Tibial nerve (tissue), 4 donors: Measurements from ENCODE around the gene GSC. TPM values are rescaled to one million over a fixed set of nuclear protein-coding genes. Genes with fewer than 3 reads are reported as not detected.
"Not testable (repeated sequence)": the region's sequence is repeated elsewhere in the genome, so short reads cannot be mapped to it uniquely, and the experiment has no call there.

ENCODE experiments used
- DNase-seq, 2 donors: peaks; one replicate each; pipeline ENCODE4 v3.0.0-alpha.2; 2019; ENCODE audit warnings: low spot score in 2 of 2
- H3K27ac ChIP-seq, 4 donors: fragments of 200-600 bp; sonication (generic) in 3 of 4; one replicate each; pipeline ENCODE4 v1.5.1; 2017 to 2019; ENCODE audit warnings: mild to moderate bottlenecking in 1 of 4
- H3K27me3 ChIP-seq, 2 donors: fragments of 200-600 bp; sonication (generic) in 1 of 2; one replicate each; pipeline versions ENCODE4 v1.5.1 to v1.6.0; 2017 to 2019
- H3K36me3 ChIP-seq, 3 donors: fragments of 200-600 bp; sonication (generic); one replicate each; pipeline ENCODE4 v1.5.1; 2018 to 2019
- H3K4me1 ChIP-seq, 4 donors: fragments of 200-600 bp; sonication (generic) in 3 of 4; one replicate each; pipeline ENCODE4 v1.5.1; 2017 to 2019
- H3K4me3 ChIP-seq, 4 donors: fragments of 200-600 bp; sonication (generic) in 3 of 4; one replicate each; pipeline ENCODE4 v1.5.1; 2017 to 2019; ENCODE audit warnings: mild to moderate bottlenecking in 1 of 4, moderate library complexity in 1 of 4
- H3K9me3 ChIP-seq, 4 donors: fragments of 200-600 bp; sonication (generic) in 3 of 4; one replicate each; pipeline ENCODE4 v1.5.1; 2017 to 2019
- EP300 ChIP-seq, 2 donors: sonication (generic); formaldehyde crosslinking; IDR thresholded peaks; one replicate each; pipeline ENCODE4 v1.6.1; 2017; ENCODE audit warnings: antibody characterized with exemption in 2 of 2, mild to moderate bottlenecking in 1 of 2
- POLR2A ChIP-seq, 2 donors: fragments of 450-650 bp; IDR thresholded peaks; one replicate each; pipeline ENCODE4 v1.6.1; 2017; ENCODE audit warnings: antibody characterized with exemption in 2 of 2, mild to moderate bottlenecking in 2 of 2, moderate library complexity in 2 of 2
- WGBS, 2 donors: methylation state at CpG; one replicate each; pipeline ENCODE4 v1.1.5; 2018; 5-methylcytosine and 5-hydroxymethylcytosine counted together
- total RNA-seq, 4 donors: library from RNA; depleted of rRNA; stranded (reverse); fragments of >200 nt; gene quantifications; one replicate each; pipeline ENCODE4 v1.1.0, GENCODE V29; 2016
- TF ChIP-seq, protein P1 (sequence below), 5 experiments: fragments of 200-600 bp in 3 of 5; fragments of 450-650 bp in 2 of 5; sonication (generic) in 3 of 5; IDR thresholded peaks; one replicate each; pipeline ENCODE4 v1.5.1; 2016 to 2019; ENCODE audit warnings: antibody characterized with exemption in 5 of 5, mild to moderate bottlenecking in 3 of 5, moderate library complexity in 2 of 5

Gene GSC
- total RNA-seq, 4 donors from 2014 or later = 0.44 to 13.1 (median 2.2) TPM

GRCh38 chr14:94738097-94738496 is 31.8 kb downstream of the GSC start:
- DNase-seq = no peak
- TF ChIP-seq, protein P1, sequence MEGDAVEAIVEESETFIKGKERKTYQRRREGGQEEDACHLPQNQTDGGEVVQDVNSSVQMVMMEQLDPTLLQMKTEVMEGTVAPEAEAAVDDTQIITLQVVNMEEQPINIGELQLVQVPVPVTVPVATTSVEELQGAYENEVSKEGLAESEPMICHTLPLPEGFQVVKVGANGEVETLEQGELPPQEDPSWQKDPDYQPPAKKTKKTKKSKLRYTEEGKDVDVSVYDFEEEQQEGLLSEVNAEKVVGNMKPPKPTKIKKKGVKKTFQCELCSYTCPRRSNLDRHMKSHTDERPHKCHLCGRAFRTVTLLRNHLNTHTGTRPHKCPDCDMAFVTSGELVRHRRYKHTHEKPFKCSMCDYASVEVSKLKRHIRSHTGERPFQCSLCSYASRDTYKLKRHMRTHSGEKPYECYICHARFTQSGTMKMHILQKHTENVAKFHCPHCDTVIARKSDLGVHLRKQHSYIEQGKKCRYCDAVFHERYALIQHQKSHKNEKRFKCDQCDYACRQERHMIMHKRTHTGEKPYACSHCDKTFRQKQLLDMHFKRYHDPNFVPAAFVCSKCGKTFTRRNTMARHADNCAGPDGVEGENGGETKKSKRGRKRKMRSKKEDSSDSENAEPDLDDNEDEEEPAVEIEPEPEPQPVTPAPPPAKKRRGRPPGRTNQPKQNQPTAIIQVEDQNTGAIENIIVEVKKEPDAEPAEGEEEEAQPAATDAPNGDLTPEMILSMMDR (IDR thresholded peaks at IDR 0.05) = no peak
- TF ChIP-seq POLR2A (IDR thresholded peaks at IDR 0.05) = no peak
- no peak for TF ChIP-seq EP300 (IDR thresholded peaks at IDR 0.05)
- H3K36me3 ChIP-seq = no peaks in the 10 kb centered on the region
- no peaks in the 10 kb centered on the region for H3K27me3 ChIP-seq
- no peaks in the 10 kb centered on the region for H3K9me3 ChIP-seq
- H3K27ac ChIP-seq = no peak overlapping the region
- no peak overlapping the region for H3K4me3 ChIP-seq
- peaks cover 0 to 3% (median 0%) of the 10 kb centered on the region in 4 donors for H3K4me1 ChIP-seq
- 89 to 93% methylated on average over 7 of the region's 7 CpGs for WGBS, 2 donors

DNA sequence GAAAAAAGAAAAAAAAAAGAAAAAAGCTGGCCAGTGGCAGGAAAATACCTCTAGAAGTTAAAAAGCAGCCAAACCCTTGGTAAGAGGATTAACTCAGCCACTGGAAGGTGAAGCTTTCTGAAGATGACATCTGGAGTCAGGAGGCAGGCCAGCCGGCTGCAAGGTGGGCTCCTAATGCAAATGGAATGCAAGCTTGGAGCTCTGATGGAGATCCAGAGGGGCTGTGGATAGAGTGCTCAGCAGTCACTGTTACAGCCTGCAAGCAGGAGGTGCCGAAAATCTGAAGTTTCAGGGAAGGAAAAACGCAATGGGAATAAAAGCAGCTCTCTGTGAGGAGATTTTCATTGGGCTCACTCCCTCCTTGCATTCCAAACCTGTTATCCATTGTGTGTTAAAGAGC is 41.0 kb downstream of the GSC start:
- H3K27me3 ChIP-seq = no peaks in the 10 kb centered on the region
- TF ChIP-seq POLR2A (IDR thresholded peaks at IDR 0.05) (no peak), EP300 (IDR thresholded peaks at IDR 0.05) (no peak)
- TF ChIP-seq, protein P1 (IDR thresholded peaks at IDR 0.05) = no peak
- no peak for DNase-seq
- 50 to 65% methylated on average over 3 of the region's 3 CpGs for WGBS, 2 donors
- H3K4me1 ChIP-seq = no peaks in the 10 kb centered on the region
- no peaks in the 10 kb centered on the region for H3K9me3 ChIP-seq
- H3K27ac ChIP-seq = no peak overlapping the region
- no peak overlapping the region for H3K4me3 ChIP-seq
- H3K36me3 ChIP-seq = no peaks in the 10 kb centered on the region

GRCh38 chr14:94728440-94728839 is 41.5 kb downstream of the GSC start:
- H3K4me3 ChIP-seq, H3K27me3 ChIP-seq, H3K9me3 ChIP-seq, H3K36me3 ChIP-seq, DNase-seq, H3K27ac ChIP-seq, H3K4me1 ChIP-seq: not testable (repeated sequence)
- 95 to 97% methylated on average over 5 of the region's 5 CpGs for WGBS, 2 donors

DNA sequence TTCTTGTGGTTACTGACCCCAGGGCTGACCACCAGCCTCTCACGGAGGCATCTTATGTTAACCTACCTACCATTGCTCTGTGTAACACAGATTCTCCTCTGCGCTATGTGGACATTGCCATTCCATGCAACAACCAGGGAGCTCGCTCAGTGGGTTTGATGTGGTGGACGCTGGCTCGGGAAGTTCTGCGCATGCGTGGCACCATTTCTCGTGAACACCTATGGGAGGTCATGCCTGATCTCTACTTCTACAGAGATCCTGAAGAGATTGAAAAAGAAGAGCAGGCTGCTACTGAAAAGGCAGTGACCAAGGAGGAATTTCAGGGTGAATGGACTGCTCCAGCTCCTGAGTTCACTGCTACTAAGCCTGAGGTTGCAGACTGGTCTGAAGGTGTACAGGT is 43.3 kb downstream of the GSC start:
- not testable (repeated sequence) for H3K9me3 ChIP-seq, H3K36me3 ChIP-seq, H3K4me3 ChIP-seq, H3K27me3 ChIP-seq, H3K27ac ChIP-seq, H3K4me1 ChIP-seq, DNase-seq
- 95 to 98% methylated on average over 8 of the region's 8 CpGs for WGBS, 2 donors

DNA sequence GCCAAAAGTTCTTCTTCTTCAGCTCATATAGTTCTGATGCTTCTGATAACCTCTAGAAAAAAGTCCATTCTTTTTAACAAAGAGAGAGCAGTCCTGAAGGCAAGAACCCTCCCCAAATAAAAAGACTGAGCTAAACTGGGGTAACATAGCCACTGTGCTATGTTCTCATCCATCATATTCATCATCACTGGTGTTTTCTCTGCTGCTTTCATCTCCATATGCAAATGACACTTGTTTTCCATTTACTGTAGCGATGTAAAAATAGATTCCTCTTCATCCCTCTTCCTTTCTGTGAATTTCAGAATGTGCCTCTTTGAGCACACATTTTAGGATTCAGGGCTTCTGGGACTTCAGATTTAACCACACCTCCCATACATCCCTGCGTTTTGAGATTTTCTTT is 44.9 kb downstream of the GSC start:
- DNase-seq = no peak
- TF ChIP-seq POLR2A (IDR thresholded peaks at IDR 0.05) (no peak), EP300 (IDR thresholded peaks at IDR 0.05) (no peak)
- TF ChIP-seq, protein P1 (IDR thresholded peaks at IDR 0.05) = no peak
- Histone ChIP-seq H3K9me3 (no peaks in the 10 kb centered on the region), H3K4me3 (no peak overlapping the region), H3K36me3 (no peaks in the 10 kb centered on the region), H3K4me1 (no peaks in the 10 kb centered on the region), H3K27ac (no peak overlapping the region), H3K27me3 (no peaks in the 10 kb centered on the region)
- 75% methylated on average over 2 of the region's 2 CpGs for WGBS, 2 donors

DNA sequence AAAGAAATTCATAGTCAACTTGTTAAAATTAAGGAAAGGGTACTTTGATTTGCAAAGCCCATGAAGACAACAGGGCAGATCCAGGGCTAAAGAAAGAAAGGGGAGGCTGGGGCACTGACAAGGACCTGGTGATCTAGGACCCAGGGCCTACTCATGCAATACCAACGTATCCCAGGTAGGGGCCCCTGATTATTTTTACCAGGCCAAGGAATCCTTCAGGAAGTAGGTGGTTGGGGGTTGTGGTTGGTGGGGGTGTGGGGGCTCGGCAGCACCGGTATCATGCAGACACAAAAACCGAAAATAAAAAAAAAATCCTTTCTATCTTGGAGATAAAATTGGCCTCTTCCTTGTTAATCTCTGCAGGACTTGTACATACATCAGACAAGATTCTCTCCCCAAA is 47.5 kb downstream of the GSC start:
- H3K27ac ChIP-seq = no peak overlapping the region
- no peaks in the 10 kb centered on the region for H3K27me3 ChIP-seq
- WGBS, 2 donors = 73 to 85% methylated on average over 4 of the region's 4 CpGs
- H3K4me1 ChIP-seq = no peaks in the 10 kb centered on the region
- H3K4me3 ChIP-seq = no peak overlapping the region
- TF ChIP-seq EP300 (IDR thresholded peaks at IDR 0.05) (no peak), POLR2A (IDR thresholded peaks at IDR 0.05) (no peak)
- TF ChIP-seq, protein P1 (IDR thresholded peaks at IDR 0.05) = no peak
- no peaks in the 10 kb centered on the region for H3K9me3 ChIP-seq
- no peaks in the 10 kb centered on the region for H3K36me3 ChIP-seq
- no peak for DNase-seq

Other genes starting within 250 kb of the GSC start
- gene SERPINA4, start 208.7 kb downstream of the GSC start, total RNA-seq = not detected
- gene SERPINA5, start 188.7 kb downstream of the GSC start, total RNA-seq = 10 to 100 TPM in 2 of 4 donors, 1 to 10 TPM in 2; 6.5 to 28.0 (median 10.2) TPM
- gene SERPINA3, start 157.7 kb downstream of the GSC start, total RNA-seq = 100 to 1,000 TPM in 2 of 4 donors, 10 to 100 TPM in 2; 85.0 to 339 (median 171) TPM